MM.1S (cell line): ENCODE results near the gene SMC3.
A peak's percentile ranks its signal among the peaks of the same experiment; 100 is the strongest.
"Not testable (repeated sequence)": the region's sequence is repeated elsewhere in the genome, so short reads cannot be mapped to it uniquely, and the experiment has no call there.

ENCODE experiments used
- DNase-seq: peaks from one replicate; pipeline ENCODE4 v3.0.0-alpha.2; 2015
- H2AFZ ChIP-seq: fragments of 300-600 bp; sonication (generic); 2 replicates; pipeline ENCODE4 v1.6.0; 2016; ENCODE audit warnings: antibody characterized with exemption, low read length
- H3F3A ChIP-seq: fragments of 300-600 bp; sonication (generic); 2 replicates; pipeline ENCODE4 v1.6.1; 2016; ENCODE audit warnings: mild to moderate bottlenecking, antibody characterized with exemption, low read length, moderate library complexity, mixed read lengths; ENCODE audit not compliant: insufficient read depth
- H3K27ac ChIP-seq: fragments of 300-600 bp; sonication (generic); 2 replicates; pipeline ENCODE4 v1.5.1; 2016; ENCODE audit warnings: mild to moderate bottlenecking, low read length
- H3K27me3 ChIP-seq: fragments of 300-600 bp; sonication (generic); replicated peaks from 2 replicates; pipeline ENCODE4 v1.6.0; 2016; ENCODE audit warnings: low read length; ENCODE audit not compliant: insufficient read depth
- H3K36me3 ChIP-seq: fragments of 300-600 bp; sonication (generic); replicated peaks from 2 replicates; pipeline ENCODE4 v1.6.1; 2016; ENCODE audit warnings: mild to moderate bottlenecking, low read length, mixed read lengths; ENCODE audit not compliant: insufficient read depth
- H3K4me1 ChIP-seq: fragments of 300-600 bp; sonication (generic); 2 replicates; pipeline ENCODE4 v1.6.1; 2016; ENCODE audit warnings: low read length, mixed read lengths
- H3K4me2 ChIP-seq: fragments of 300-600 bp; sonication (generic); 2 replicates; pipeline ENCODE4 v1.6.0; 2016; ENCODE audit warnings: low read depth, low read length
- H3K4me3 ChIP-seq: fragments of 300-600 bp; sonication (generic); 2 replicates; pipeline ENCODE4 v1.5.1; 2016; ENCODE audit warnings: low read length, mixed read lengths
- H3K79me2 ChIP-seq: fragments of 300-600 bp; sonication (generic); 2 replicates; pipeline ENCODE4 v1.6.1; 2016; ENCODE audit warnings: mixed run types, low read length, mixed read lengths
- H3K9ac ChIP-seq: fragments of 300-600 bp; sonication (generic); 2 replicates; pipeline ENCODE4 v1.6.1; 2016; ENCODE audit warnings: low read length, mixed read lengths
- H3K9me2 ChIP-seq: fragments of 300-600 bp; sonication (generic); replicated peaks from 2 replicates; pipeline ENCODE4 v1.6.1; 2016; ENCODE audit warnings: mild to moderate bottlenecking, low read length, mixed read lengths; ENCODE audit not compliant: insufficient read depth
- H3K9me3 ChIP-seq: fragments of 300-600 bp; sonication (generic); replicated peaks from 2 replicates; pipeline ENCODE4 v1.6.1; 2016; ENCODE audit warnings: mild to moderate bottlenecking, low read length, mixed read lengths; ENCODE audit not compliant: insufficient read depth
- H4K20me1 ChIP-seq: fragments of 300-600 bp; sonication (generic); 2 replicates; pipeline ENCODE4 v1.6.1; 2016; ENCODE audit warnings: mild to moderate bottlenecking, low read length, moderate library complexity, mixed read lengths; ENCODE audit not compliant: insufficient read depth
- EZH2 ChIP-seq: fragments of 300-600 bp; sonication (generic); optimal IDR thresholded peaks from 2 replicates; pipeline ENCODE3; 2017; ENCODE audit warnings: low read depth, mild to moderate bottlenecking, antibody characterized with exemption, low read length, mixed read lengths
- EZH2phosphoT487 ChIP-seq: fragments of 300-600 bp; sonication (generic); IDR thresholded peaks from 2 replicates; pipeline ENCODE4 v1.6.1; 2018; ENCODE audit warnings: antibody characterized with exemption, low read length
- TF ChIP-seq, protein P1 (sequence below): fragments of 300-600 bp; sonication (generic); IDR thresholded peaks from 2 replicates; pipeline ENCODE4 v1.5.1; 2016; ENCODE audit warnings: antibody characterized with exemption, low read length, mixed read lengths

SMC3 gene

DNA sequence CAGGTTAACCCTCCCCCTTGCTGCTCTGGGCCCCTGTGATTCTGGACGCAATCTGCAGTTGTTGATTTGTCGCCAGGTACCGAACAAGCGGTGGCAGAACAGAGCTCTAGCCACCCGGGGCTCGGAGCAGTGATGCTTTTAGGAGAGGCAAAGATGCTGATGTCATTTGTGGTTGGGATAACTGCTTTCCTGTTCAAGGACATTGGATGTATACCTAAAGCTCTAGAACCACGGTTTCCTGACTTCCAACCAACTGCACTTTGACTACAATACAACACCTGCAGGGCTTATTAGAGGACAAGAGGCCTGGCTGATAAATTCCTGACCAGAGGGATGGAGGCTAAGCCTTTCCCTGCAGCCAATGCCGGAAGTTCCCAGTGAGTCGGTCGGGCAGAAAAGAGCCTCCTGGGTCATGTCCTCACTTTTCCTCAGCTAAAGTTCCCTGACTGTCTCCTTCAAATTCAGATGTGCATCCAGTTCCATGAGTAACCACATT lies 70.1 kb downstream of the SMC3 start:
- Histone ChIP-seq H3K36me3 (no peaks in the 10 kb centered on the region), H3K27me3 (0 out of 2 replicates have a peak, but pooled peaks cover 6% of the 10 kb centered on the region), H3K4me2 (no peak overlapping the region), H4K20me1 (no peaks in the 10 kb centered on the region), H3F3A (no peaks in the 10 kb centered on the region), H3K27ac (no peak overlapping the region), H3K9me2 (no peaks in the 10 kb centered on the region), H3K9ac (no peak overlapping the region), H3K9me3 (no peaks in the 10 kb centered on the region), H3K79me2 (no peaks in the 10 kb centered on the region), H3K4me1 (no peaks in the 10 kb centered on the region), H3K4me3 (no peak overlapping the region), H2AFZ (no peak overlapping the region)
- TF ChIP-seq EZH2 = no peak
- no peak for DNase-seq

- H3K4me2 ChIP-seq = no peak overlapping the region
- H3K4me3 ChIP-seq = no peak overlapping the region
- peaks cover 8% of the 10 kb centered on the region; the same call in 1 of the 2 replicates for H3K27me3 ChIP-seq
- H3K79me2 ChIP-seq = no peaks in the 10 kb centered on the region
- no peak for DNase-seq
- TF ChIP-seq EZH2 = no peak
- TF ChIP-seq, protein P1, sequence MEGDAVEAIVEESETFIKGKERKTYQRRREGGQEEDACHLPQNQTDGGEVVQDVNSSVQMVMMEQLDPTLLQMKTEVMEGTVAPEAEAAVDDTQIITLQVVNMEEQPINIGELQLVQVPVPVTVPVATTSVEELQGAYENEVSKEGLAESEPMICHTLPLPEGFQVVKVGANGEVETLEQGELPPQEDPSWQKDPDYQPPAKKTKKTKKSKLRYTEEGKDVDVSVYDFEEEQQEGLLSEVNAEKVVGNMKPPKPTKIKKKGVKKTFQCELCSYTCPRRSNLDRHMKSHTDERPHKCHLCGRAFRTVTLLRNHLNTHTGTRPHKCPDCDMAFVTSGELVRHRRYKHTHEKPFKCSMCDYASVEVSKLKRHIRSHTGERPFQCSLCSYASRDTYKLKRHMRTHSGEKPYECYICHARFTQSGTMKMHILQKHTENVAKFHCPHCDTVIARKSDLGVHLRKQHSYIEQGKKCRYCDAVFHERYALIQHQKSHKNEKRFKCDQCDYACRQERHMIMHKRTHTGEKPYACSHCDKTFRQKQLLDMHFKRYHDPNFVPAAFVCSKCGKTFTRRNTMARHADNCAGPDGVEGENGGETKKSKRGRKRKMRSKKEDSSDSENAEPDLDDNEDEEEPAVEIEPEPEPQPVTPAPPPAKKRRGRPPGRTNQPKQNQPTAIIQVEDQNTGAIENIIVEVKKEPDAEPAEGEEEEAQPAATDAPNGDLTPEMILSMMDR = no peak
- no peak for TF ChIP-seq EZH2phosphoT487
- H3K9me2 ChIP-seq = no peaks in the 10 kb centered on the region
- H3F3A ChIP-seq = no peaks in the 10 kb centered on the region
- no peaks in the 10 kb centered on the region for H3K9me3 ChIP-seq
- no peak overlapping the region for H3K27ac ChIP-seq
- H3K9ac ChIP-seq = no peak overlapping the region
- no peaks in the 10 kb centered on the region for H3K4me1 ChIP-seq
- H2AFZ ChIP-seq = no peak overlapping the region
- H4K20me1 ChIP-seq = no peaks in the 10 kb centered on the region
- no peaks in the 10 kb centered on the region for H3K36me3 ChIP-seq
These were observed 70.8 kb downstream of the SMC3 start for GRCh38 chr10:110638319-110638718.

GRCh38 chr10:110639046-110639445 lies 71.6 kb downstream of the SMC3 start:
- H3K36me3 ChIP-seq, H3K4me3 ChIP-seq, H3K9me2 ChIP-seq, H3K4me2 ChIP-seq, H2AFZ ChIP-seq, H4K20me1 ChIP-seq, H3K4me1 ChIP-seq, H3K9me3 ChIP-seq, DNase-seq, H3K27me3 ChIP-seq, H3F3A ChIP-seq, H3K9ac ChIP-seq, H3K79me2 ChIP-seq, H3K27ac ChIP-seq: not testable (repeated sequence)

GRCh38 chr10:110639858-110640257 lies 72.4 kb downstream of the SMC3 start:
- not testable (repeated sequence) for H3K4me1 ChIP-seq

DNA sequence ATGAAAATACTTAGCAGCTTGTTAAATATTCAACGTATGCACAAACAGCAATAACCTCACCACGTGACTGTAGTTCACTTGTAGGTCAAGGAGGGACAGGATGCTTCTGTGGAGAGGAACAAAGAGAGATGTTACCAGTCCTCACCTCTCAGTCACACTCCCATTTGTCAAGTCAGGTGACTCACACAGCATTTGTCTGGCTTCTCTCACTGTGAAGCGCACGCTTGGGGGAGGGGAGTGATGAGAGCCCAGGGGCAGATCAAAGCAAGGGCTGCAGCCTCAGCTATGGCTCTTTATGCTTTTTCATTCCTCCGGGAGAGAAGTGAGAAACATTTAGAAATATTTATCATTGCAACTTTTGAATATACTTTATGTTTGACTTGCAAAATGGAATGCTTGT lies 73.8 kb downstream of the SMC3 start:
- no peak overlapping the region for H3K9ac ChIP-seq
- no peaks in the 10 kb centered on the region for H3K9me2 ChIP-seq
- no peaks in the 10 kb centered on the region for H3K36me3 ChIP-seq
- H3K79me2 ChIP-seq = no peaks in the 10 kb centered on the region
- no peak overlapping the region for H2AFZ ChIP-seq
- peak; percentile 31 for DNase-seq
- TF ChIP-seq, protein P1 = no peak
- no peak for TF ChIP-seq EZH2phosphoT487
- TF ChIP-seq EZH2 = no peak
- no peak overlapping the region for H3K27ac ChIP-seq
- peaks cover 13% of the 10 kb centered on the region for H3K27me3 ChIP-seq
- no peaks in the 10 kb centered on the region for H4K20me1 ChIP-seq
- H3K4me1 ChIP-seq = no peaks in the 10 kb centered on the region
- H3F3A ChIP-seq = no peaks in the 10 kb centered on the region
- H3K4me3 ChIP-seq = no peak overlapping the region
- no peaks in the 10 kb centered on the region for H3K9me3 ChIP-seq
- H3K4me2 ChIP-seq = no peak overlapping the region

More at GRCh38 chr10:110639858-110640257, 72.4 kb downstream of the SMC3 start:
- H3K36me3 ChIP-seq, H3K9me2 ChIP-seq, H3K4me2 ChIP-seq, H3K27ac ChIP-seq, H3K4me3 ChIP-seq, H3K79me2 ChIP-seq, H2AFZ ChIP-seq, H3K9me3 ChIP-seq, DNase-seq, H3F3A ChIP-seq, H3K9ac ChIP-seq, H4K20me1 ChIP-seq: not testable (repeated sequence)
- peaks cover 12% of the 10 kb centered on the region for H3K27me3 ChIP-seq
